Measurements from ENCODE around the gene P2RX4.
"Not testable (repeated sequence)": the region's sequence is repeated elsewhere in the genome, so short reads cannot be mapped to it uniquely, and the experiment has no call there.

The P2RX4 gene

GRCh38 chr12:121279507-121279915 is 69.6 kb downstream of the P2RX4 start:
- DNase-seq: no peak

GRCh38 chr12:121280531-121280930 is 70.6 kb downstream of the P2RX4 start:
- DNase-seq: not testable (repeated sequence)

- not testable (repeated sequence) for DNase-seq
These were observed 71.2 kb downstream of the P2RX4 start for GRCh38 chr12:121281116-121281515.

GRCh38 chr12:121282072-121282742 is 72.3 kb downstream of the P2RX4 start:
- DNase-seq: no peak

GRCh38 chr12:121282910-121283309 is 73.0 kb downstream of the P2RX4 start:
- not testable (repeated sequence) for DNase-seq

- no peak for DNase-seq
These were observed 73.5 kb downstream of the P2RX4 start for GRCh38 chr12:121283388-121283787.

Measured in OCI-M1 (cell line).